Upper lobe of left lung (tissue), 6 donors: Measurements from ENCODE around the gene ESYT2. TPM values are rescaled to one million over a fixed set of nuclear protein-coding genes. Genes with fewer than 3 reads are reported as not detected.

Experiments
- ATAC-seq, 2 donors: fragments of 200-7000 bp; cut with Tn5 transposase; one replicate each; pipeline ENCODE4 v1.9.1; 2022; ENCODE audit warnings: mild to moderate bottlenecking in 2 of 2, moderate library complexity in 2 of 2; ENCODE audit not compliant: low FRiP score in 2 of 2
- DNase-seq, 2 donors: peaks; one replicate each; pipeline ENCODE4 v3.0.0-alpha.2; 2019 to 2020
- H3K27ac ChIP-seq, 4 donors: fragments of 200-600 bp; sonication (generic); one replicate each; pipeline ENCODE4 v1.5.1; 2016 to 2019
- H3K27me3 ChIP-seq, 4 donors: fragments of 200-600 bp; sonication (generic); one replicate each; pipeline ENCODE4 v1.5.1; 2017 to 2019
- H3K36me3 ChIP-seq, 4 donors: fragments of 200-600 bp; sonication (generic); one replicate each; pipeline ENCODE4 v1.5.1; 2016 to 2019
- H3K4me1 ChIP-seq, 4 donors: fragments of 200-600 bp; sonication (generic); one replicate each; pipeline ENCODE4 v1.5.1; 2018 to 2019
- H3K4me3 ChIP-seq, 4 donors: fragments of 200-600 bp; sonication (generic); one replicate each; pipeline ENCODE4 v1.5.1; 2017 to 2019; ENCODE audit warnings: mild to moderate bottlenecking in 2 of 4, moderate library complexity in 1 of 4
- H3K9me3 ChIP-seq, 4 donors: fragments of 200-600 bp; sonication (generic); one replicate each; pipeline ENCODE4 v1.5.1; 2018 to 2019
- CTCF ChIP-seq, 6 experiments: fragments of 450-650 bp in 4 of 6; fragments of 200-600 bp in 2 of 6; sonication (generic) in 2 of 6; IDR thresholded peaks; one replicate each; pipeline ENCODE4 v1.5.1; 2016 to 2019; ENCODE audit warnings: antibody characterized with exemption in 6 of 6
- EP300 ChIP-seq, 4 donors: sonication (generic); formaldehyde crosslinking; IDR thresholded peaks; one replicate each; pipeline ENCODE4 v1.5.1; 2017; ENCODE audit warnings: antibody characterized with exemption in 4 of 4, control low read depth in 2 of 4
- POLR2A ChIP-seq, 4 donors: fragments of 450-650 bp; IDR thresholded peaks; one replicate each; pipeline ENCODE4 v1.5.1; 2016 to 2017; ENCODE audit warnings: antibody characterized with exemption in 4 of 4, mild to moderate bottlenecking in 2 of 4
- POLR2AphosphoS5 ChIP-seq, 2 donors: sonication (generic); formaldehyde crosslinking; IDR thresholded peaks; one replicate each; pipeline ENCODE4 v1.5.1; 2017; ENCODE audit warnings: antibody characterized with exemption in 2 of 2
- WGBS, 2 donors: methylation state at CpG; one replicate each; pipeline ENCODE4 v1.1.5; 2017 to 2018; 5-methylcytosine and 5-hydroxymethylcytosine counted together
- total RNA-seq, 6 donors: library from RNA; depleted of rRNA in 4 of 6; stranded (reverse); fragments of >200 nt in 4 of 6; gene quantifications; one replicate each; pipeline versions ENCODE4 v1.1.0 to v1.2.1, GENCODE V29; 2016 to 2021
- donor health status: DM: no; HTN: no; CAD: no; lungs with moderate emphysema.
- donor health status: DM: no; HTN: yes; CAD: no; lungs with severe emphysema.

The ESYT2 gene
- total RNA-seq, 6 donors from 2014 or later, result 60.7 to 115 (median 74.7) TPM

DNA sequence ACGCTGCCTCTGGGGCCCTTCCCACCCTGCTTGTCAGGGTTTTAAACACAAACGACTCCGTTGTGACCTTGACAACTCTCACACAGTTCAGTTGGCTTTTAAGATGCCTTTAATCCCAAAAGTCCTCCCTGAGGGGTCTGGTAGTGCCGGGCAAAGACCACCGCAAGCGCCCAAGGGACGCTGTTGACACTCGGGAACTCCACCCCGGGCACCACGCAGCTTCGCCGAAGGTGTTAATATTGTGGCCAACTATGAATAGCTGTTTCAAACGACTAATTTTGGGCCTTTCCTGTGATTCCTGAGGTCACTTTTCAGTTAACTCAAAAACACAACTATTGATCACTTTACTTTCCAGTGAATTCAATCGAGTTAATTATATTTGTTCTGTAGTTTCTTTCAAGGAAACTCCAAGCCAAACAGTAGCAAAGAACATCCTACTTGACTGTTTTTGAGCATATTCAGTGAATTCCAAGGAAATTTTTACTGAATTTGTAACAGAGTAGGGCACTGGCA, 958 bp upstream of the ESYT2 start:
- no peaks in the 10 kb centered on the region for H3K9me3 ChIP-seq
- peaks cover 17 to 21% (median 19%) of the 10 kb centered on the region in 4 donors for H3K4me1 ChIP-seq
- TF ChIP-seq EP300 (IDR thresholded peaks at IDR 0.05), result no peak
- no peak for TF ChIP-seq POLR2A (IDR thresholded peaks at IDR 0.05)
- TF ChIP-seq CTCF (IDR thresholded peaks at IDR 0.05), result no peak
- TF ChIP-seq POLR2AphosphoS5 (IDR thresholded peaks at IDR 0.05), result no peak
- 1 to 3% methylated on average over 13 to 14 of the region's 14 CpGs for WGBS, 2 donors
- DNase-seq, result no peak
- ATAC-seq, result no peak
- H3K36me3 ChIP-seq, result peaks cover 0 to 14% (median 0%) of the 10 kb centered on the region in 4 donors
- no peaks in the 10 kb centered on the region for H3K27me3 ChIP-seq
- H3K27ac ChIP-seq, result peak overlapping the region; percentile 96 to 100 (median 98)
- H3K4me3 ChIP-seq, result peak overlapping the region; percentile 86 to 93 (median 88)

DNA sequence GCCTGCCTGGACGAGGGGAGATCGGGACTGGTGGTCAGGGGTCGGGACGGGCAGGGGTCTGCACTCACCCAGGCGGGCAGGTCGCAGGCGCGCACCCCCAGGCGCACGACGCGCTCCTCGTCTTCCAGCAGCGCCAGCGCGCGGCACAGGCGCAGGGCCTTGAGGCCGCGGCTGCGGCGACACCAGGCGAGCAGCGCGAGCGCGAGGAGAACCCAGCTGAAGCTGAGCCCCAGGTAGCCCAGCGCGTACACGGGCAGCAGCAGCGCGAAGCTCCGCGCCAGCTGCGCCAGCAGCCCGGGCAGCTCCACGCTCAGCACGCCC, 328 bp downstream of the ESYT2 start:
- Histone ChIP-seq H3K27ac (peak overlapping the region; percentile 96 to 100 (median 98)), H3K27me3 (no peaks in the 10 kb centered on the region), H3K4me3 (peak overlapping the region; percentile 81 to 93 (median 86)), H3K9me3 (no peaks in the 10 kb centered on the region), H3K36me3 (peaks cover 0 to 14% (median 0%) of the 10 kb centered on the region in 4 donors), H3K4me1 (peaks cover 17 to 32% (median 22%) of the 10 kb centered on the region in 4 donors)
- ATAC-seq, result peak; percentile 53 to 68
- 0% methylated on average over 7 of the region's 38 CpGs; no CpG with 5 or more reads in 1 of the 2 donors for WGBS, 2 donors
- DNase-seq, result peak in 1 of 2 donors; percentile 72
- no peak for TF ChIP-seq POLR2AphosphoS5 (IDR thresholded peaks at IDR 0.05)

GRCh38 chr7:158828133-158829020, 932 bp downstream of the ESYT2 start:
- Histone ChIP-seq H3K4me1 (peaks cover 19 to 38% (median 25%) of the 10 kb centered on the region in 4 donors), H3K27ac (peak overlapping the region; percentile 96 to 100 (median 98)), H3K27me3 (no peaks in the 10 kb centered on the region), H3K36me3 (peaks cover 0 to 14% (median 0%) of the 10 kb centered on the region in 4 donors), H3K9me3 (no peaks in the 10 kb centered on the region), H3K4me3 (peak overlapping the region; percentile 81 to 93 (median 86))
- ATAC-seq (peak; percentile 21 to 35), DNase-seq (peak; percentile 40 to 93)
- TF ChIP-seq POLR2AphosphoS5 (IDR thresholded peaks at IDR 0.05) (no peak), CTCF (IDR thresholded peaks at IDR 0.05) (no peak), EP300 (IDR thresholded peaks at IDR 0.05) (no peak), POLR2A (IDR thresholded peaks at IDR 0.05) (peak in 2 of 4 donors; percentile 22 to 55)
- WGBS, 2 donors, result 0 to 1% methylated on average over 14 to 52 of the region's 82 CpGs

DNA sequence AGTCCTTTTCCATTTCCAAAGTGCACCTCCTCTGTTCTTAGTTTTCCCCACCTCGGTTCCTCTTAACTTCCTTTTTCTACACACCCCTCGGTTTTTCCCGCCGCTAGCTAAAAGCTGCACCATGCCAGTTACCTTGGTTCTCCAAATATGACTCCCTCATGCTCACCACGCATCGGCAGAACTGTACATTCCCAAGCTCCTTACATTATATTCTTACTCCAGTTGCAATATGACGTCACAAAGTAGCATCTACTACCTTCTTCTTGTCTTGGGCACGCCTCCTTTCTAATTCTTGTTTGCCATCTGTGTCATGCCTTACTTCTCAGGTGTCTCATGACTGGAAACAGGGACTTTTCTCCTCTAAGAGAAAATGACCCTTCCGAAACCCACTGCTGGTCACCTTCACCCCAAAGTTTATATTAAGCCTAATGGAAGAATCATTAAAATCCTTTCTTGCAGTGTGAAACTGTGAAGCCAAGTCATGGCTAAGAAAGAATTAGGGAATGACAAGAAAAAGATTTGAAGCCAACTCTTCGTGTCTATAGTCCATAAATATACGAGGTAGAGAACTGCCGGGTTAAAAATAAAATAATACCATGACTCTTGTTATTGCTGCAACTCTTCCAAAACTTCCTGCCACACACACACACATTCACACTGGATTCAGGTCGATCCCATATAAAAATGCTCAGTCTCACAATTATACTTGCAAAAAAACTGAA, 1.7 kb downstream of the ESYT2 start:
- 28 to 29% methylated on average over 13 of the region's 13 CpGs for WGBS, 2 donors
- Histone ChIP-seq H3K36me3 (peaks cover 0 to 14% (median 0%) of the 10 kb centered on the region in 4 donors), H3K4me3 (peak overlapping the region; percentile 81 to 93 (median 86)), H3K4me1 (peaks cover 19 to 42% (median 26%) of the 10 kb centered on the region in 4 donors), H3K9me3 (no peaks in the 10 kb centered on the region), H3K27me3 (no peaks in the 10 kb centered on the region), H3K27ac (peak overlapping the region; percentile 96 to 100 (median 98))
- DNase-seq (no peak), ATAC-seq (no peak)
- TF ChIP-seq EP300 (IDR thresholded peaks at IDR 0.05), result no peak
- no peak for TF ChIP-seq POLR2AphosphoS5 (IDR thresholded peaks at IDR 0.05)
- TF ChIP-seq CTCF (IDR thresholded peaks at IDR 0.05), result no peak
- TF ChIP-seq POLR2A (IDR thresholded peaks at IDR 0.05), result no peak
